H1 (cell line): ENCODE data around the gene FAM81A. TPM values are rescaled to one million over a fixed set of nuclear protein-coding genes. Genes with fewer than 3 reads are reported as not detected.

Experiments used
- CTCF ChIA-PET: fragments of 300-600 bp; sonication (Branson Sonifier 250); formaldehyde crosslinking; loops from one replicate; lab custom pipeline; 2021; ENCODE audit not compliant: partially characterized antibody; lab: Charles Lee
- POLR2A ChIA-PET: fragments of 300-600 bp; sonication (Branson Sonifier 250); formaldehyde crosslinking; loops from one replicate; lab custom pipeline; 2021; ENCODE audit warnings: inconsistent platforms; ENCODE audit not compliant: partially characterized antibody; lab: Charles Lee
- DNase-seq, 2 experiments: peaks; one replicate each; pipeline versions ENCODE4 v3.0.0 to v3.0.0-alpha.2; 2010 to 2022; ENCODE audit warnings: low spot score in 2 of 2, low read depth in 1 of 2, mixed read lengths in 1 of 2
- FAIRE-seq: peaks from 2 replicates; lab custom pipeline; 2011; peaks lifted over from hg19 to GRCh38; lab: Jason Lieb, UNC
- H2AFZ ChIP-seq: 2 replicates; pipeline ENCODE4 v1.8.1; 2012; ENCODE audit warnings: low read length, inconsistent platforms
- H2AK5ac ChIP-seq: 2 replicates; pipeline ENCODE4 v1.6.1; 2013; ENCODE audit warnings: low read depth, low read length
- H2BK120ac ChIP-seq: replicated peaks from 2 replicates; pipeline ENCODE3; 2013; ENCODE audit warnings: low read depth, low read length, inconsistent platforms
- H2BK12ac ChIP-seq: 2 replicates; pipeline ENCODE4 v1.6.1; 2013; ENCODE audit warnings: low read depth, low read length
- H2BK15ac ChIP-seq: 2 replicates; pipeline ENCODE4 v1.6.1; 2013; ENCODE audit warnings: low read length
- H2BK20ac ChIP-seq: 2 replicates; pipeline ENCODE4 v1.6.1; 2013; ENCODE audit warnings: low read length
- H2BK5ac ChIP-seq: 2 replicates; pipeline ENCODE4 v1.6.1; 2013; ENCODE audit warnings: low read depth, low read length
- H3K14ac ChIP-seq: 2 replicates; pipeline ENCODE4 v1.6.1; 2013; ENCODE audit warnings: inconsistent platforms; ENCODE audit not compliant: insufficient read length
- H3K18ac ChIP-seq: 2 replicates; pipeline ENCODE4 v1.6.1; 2013; ENCODE audit warnings: low read length; ENCODE audit errors: extremely low read depth
- H3K23ac ChIP-seq: 2 replicates; pipeline ENCODE4 v1.6.1; 2013; ENCODE audit warnings: inconsistent platforms; ENCODE audit not compliant: insufficient read length
- H3K23me2 ChIP-seq: 2 replicates; pipeline ENCODE4 v1.6.1; 2013; ENCODE audit warnings: low read depth, low read length
- H3K27ac ChIP-seq: 2 replicates; pipeline ENCODE4 v1.6.1; 2011; ENCODE audit warnings: low read depth, low read length, inconsistent platforms
- H3K27me3 ChIP-seq, 4 experiments: replicated peaks in 1 of 4; 1 replicate in 1 of 4; 2 replicates in 3 of 4; pipeline versions ENCODE4 v1.6.1 to v1.8.1; 2011 to 2013; ENCODE audit warnings: low read length in 3 of 4, mild to moderate bottlenecking in 3 of 4, inconsistent platforms in 2 of 4, mixed read lengths in 2 of 4, moderate library complexity in 1 of 4; ENCODE audit not compliant: control insufficient read depth in 3 of 4, insufficient read depth in 3 of 4; ENCODE audit errors: extremely low read depth in 1 of 4
- H3K36me3 ChIP-seq, 4 experiments: 2 replicates each; pipeline versions ENCODE4 v1.6.1 to v1.8.1; 2011 to 2013; ENCODE audit warnings: mild to moderate bottlenecking in 4 of 4, low read length in 3 of 4, moderate library complexity in 2 of 4, control low read depth in 1 of 4, inconsistent platforms in 1 of 4; ENCODE audit not compliant: insufficient read depth in 4 of 4, control insufficient read depth in 2 of 4
- H3K4ac ChIP-seq: replicated peaks from 2 replicates; pipeline ENCODE3; 2013; ENCODE audit warnings: low read length, low read depth, mixed read lengths, inconsistent platforms; ENCODE audit not compliant: insufficient read length
- H3K4me1 ChIP-seq, 4 experiments: replicated peaks in 1 of 4; 1 replicate in 1 of 4; 2 replicates in 3 of 4; pipeline versions ENCODE4 v1.6.1 to v1.8.1; 2011 to 2013; ENCODE audit warnings: low read length in 3 of 4, inconsistent platforms in 2 of 4, mixed read lengths in 1 of 4; ENCODE audit not compliant: insufficient read depth in 4 of 4, control insufficient read depth in 3 of 4
- H3K4me2 ChIP-seq, 2 experiments: 2 replicates each; pipeline versions ENCODE4 v1.6.1 to v1.8.1; 2011 to 2013; ENCODE audit warnings: low read depth in 2 of 2, low read length in 2 of 2, control low read depth in 1 of 2, inconsistent platforms in 1 of 2, mild to moderate bottlenecking in 1 of 2; ENCODE audit not compliant: insufficient read depth in 1 of 2
- H3K4me3 ChIP-seq, 4 experiments: fragments of 200-600, 300-600 bp in 1 of 4; sonication (generic), shearing (Covaris generic), sonication (Bioruptor Twin) in 1 of 4; 2 replicates each; pipeline versions ENCODE4 v1.5.1 to v1.8.1; 2011 to 2016; ENCODE audit warnings: low read length in 4 of 4, low read depth in 3 of 4, control low read depth in 2 of 4, inconsistent platforms in 2 of 4, mild to moderate bottlenecking in 2 of 4, mixed read lengths in 1 of 4, moderate library complexity in 1 of 4; ENCODE audit not compliant: insufficient read depth in 2 of 4; ENCODE audit errors: extremely low read depth in 1 of 4
- H3K56ac ChIP-seq: replicated peaks from 2 replicates; pipeline ENCODE3; 2013; ENCODE audit warnings: low read depth, mild to moderate bottlenecking, mixed read lengths, low read length, inconsistent platforms; ENCODE audit not compliant: insufficient read length
- H3K79me1 ChIP-seq: 2 replicates; pipeline ENCODE4 v1.6.1; 2013; ENCODE audit warnings: low read depth, low read length, control low read depth
- H3K79me2 ChIP-seq, 2 experiments: 2 replicates each; pipeline versions ENCODE4 v1.6.1 to v1.8.1; 2012 to 2013; ENCODE audit warnings: low read length in 2 of 2, mild to moderate bottlenecking in 2 of 2, inconsistent platforms in 1 of 2; ENCODE audit not compliant: insufficient read depth in 2 of 2, control insufficient read depth in 1 of 2
- H3K9ac ChIP-seq, 4 experiments: replicated peaks in 1 of 4; 1 replicate in 1 of 4; 2 replicates in 3 of 4; pipeline versions ENCODE4 v1.6.1 to v1.8.1; 2011 to 2013; ENCODE audit warnings: low read depth in 3 of 4, low read length in 3 of 4, control low read depth in 2 of 4, mild to moderate bottlenecking in 2 of 4, moderate library complexity in 2 of 4, inconsistent platforms in 1 of 4; ENCODE audit errors: extremely low read depth in 1 of 4
- H3K9me3 ChIP-seq, 2 experiments: 2 replicates each; pipeline versions ENCODE4 v1.6.1 to v1.8.1; 2012 to 2013; ENCODE audit warnings: mild to moderate bottlenecking in 2 of 2, moderate library complexity in 2 of 2, control low read depth in 1 of 2, inconsistent platforms in 1 of 2, low read depth in 1 of 2, low read length in 1 of 2, mixed read lengths in 1 of 2; ENCODE audit not compliant: insufficient read depth in 2 of 2
- H4K20me1 ChIP-seq, 2 experiments: replicated peaks in 1 of 2; 2 replicates each; pipeline versions ENCODE3 to v1.8.1; 2011 to 2013; ENCODE audit warnings: inconsistent platforms in 2 of 2, low read length in 2 of 2, mild to moderate bottlenecking in 1 of 2; ENCODE audit not compliant: insufficient read depth in 2 of 2, control insufficient read depth in 1 of 2
- H4K5ac ChIP-seq: 2 replicates; pipeline ENCODE4 v1.6.1; 2013; ENCODE audit warnings: low read length, low read depth, mixed read lengths, inconsistent platforms; ENCODE audit not compliant: insufficient read length
- H4K8ac ChIP-seq: 2 replicates; pipeline ENCODE4 v1.8.0; 2013; ENCODE audit warnings: mild to moderate bottlenecking, moderate library complexity, low read length, inconsistent platforms; ENCODE audit not compliant: insufficient read depth; ENCODE audit errors: extremely low read depth
- H4K91ac ChIP-seq: replicated peaks from 2 replicates; pipeline ENCODE3; 2013; ENCODE audit warnings: low read length, mixed read lengths, inconsistent platforms; ENCODE audit not compliant: insufficient read length
- GABPA ChIP-seq: IDR thresholded peaks from 2 replicates; pipeline ENCODE4 v1.6.1; 2011; ENCODE audit warnings: mild to moderate bottlenecking, low read length, moderate library complexity, borderline replicate concordance; ENCODE audit not compliant: insufficient read depth
- WGBS, 2 experiments: shearing (Covaris generic) in 1 of 2; methylation state at CpG; one replicate each; pipeline versions ENCODE4 v1.1.6 to v1.1.7; 2013 to 2015; ENCODE audit warnings: low lambda C conversion rate in 2 of 2, mixed read lengths in 2 of 2, inconsistent platforms in 1 of 2, low coverage in 1 of 2, missing lambda C conversion rate in 1 of 2; ENCODE audit not compliant: insufficient replicate concordance in 2 of 2, insufficient coverage in 1 of 2, insufficient read length in 1 of 2; ENCODE audit errors: extremely low coverage in 1 of 2, missing lambda C conversion rate in 1 of 2; 5-methylcytosine and 5-hydroxymethylcytosine counted together
- polyA plus RNA-seq, 7 experiments: library from polyadenylated mRNA; depleted of rRNA in 3 of 7; stranded (reverse) in 5 of 7; unstranded in 2 of 7; fragments of >200 nt in 5 of 7; fragments of 200-250 nt in 2 of 7; gene quantifications; 1 replicate in 5 of 7; 2 replicates in 1 of 7; 4 replicates in 1 of 7; pipeline versions ENCODE4 v1.2.1 to v1.2.3, GENCODE V29; 2011 to 2013; ENCODE audit warnings: missing spikeins in 2 of 7, mixed read lengths in 2 of 7
- total RNA-seq: library from RNA; stranded (reverse); fragmentation: NEBNext Ultra II Directional; extraction: Animal tissue kit (Norgen Biotek cat#: 25700); gene quantifications from 2 replicates; pipeline ENCODE4 v1.2.1, GENCODE V29; 2021

FAM81A gene
- total and polyA plus RNA-seq, 2 of the 8 experiments (the other 6 are each of a cell fraction or from before 2014, with no cell fraction given): 0.56 to 3.0 TPM

DNA sequence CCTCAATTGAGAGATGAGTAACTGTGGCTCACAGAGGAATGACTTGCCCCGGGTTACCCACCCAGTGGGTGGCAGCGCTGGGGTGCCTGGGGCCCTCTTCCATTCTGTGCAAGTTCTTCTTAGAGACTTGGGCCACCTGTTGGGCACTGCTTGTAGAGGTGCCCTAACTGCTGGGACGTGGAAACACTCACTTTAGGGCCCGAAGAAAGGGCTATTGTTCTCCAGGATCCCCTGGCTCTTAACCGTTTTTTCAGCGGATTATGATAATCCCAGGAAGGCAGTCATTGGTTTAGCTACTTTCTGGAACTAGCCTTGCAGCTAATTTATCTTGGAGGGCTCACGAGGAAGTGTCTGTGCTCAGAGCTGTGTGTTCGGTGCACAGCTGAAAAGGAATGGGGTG is 107.6 kb downstream of the FAM81A start:
- H2BK15ac ChIP-seq: no peak overlapping the region
- H3K27ac ChIP-seq: no peak overlapping the region
- H3K27me3 ChIP-seq: peaks cover 0 to 30% (median 18%) of the 10 kb centered on the region in 4 experiments; a peak in 5 of 7 replicates
- no peak overlapping the region for H4K91ac ChIP-seq
- no peak overlapping the region for H2AK5ac ChIP-seq
- no peak overlapping the region for H3K56ac ChIP-seq
- POLR2A ChIA-PET: no interaction called here
- peaks cover 0 to 9% (median 4%) of the 10 kb centered on the region in 4 experiments; a peak in 3 of 7 replicates for H3K4me1 ChIP-seq
- no peaks in the 10 kb centered on the region for H3K79me1 ChIP-seq
- no peaks in the 10 kb centered on the region for H3K79me2 ChIP-seq
- no peak overlapping the region for H2BK5ac ChIP-seq
- no peaks in the 10 kb centered on the region for H3K36me3 ChIP-seq
- no peak overlapping the region for H4K5ac ChIP-seq
- no peak overlapping the region for H2BK12ac ChIP-seq
- FAIRE-seq (no peak), DNase-seq (no peak)
- no peak overlapping the region for H3K23ac ChIP-seq
- H2BK20ac ChIP-seq: no peak overlapping the region
- CTCF ChIA-PET: interaction anchor here (0.9 to 2.5 kb wide), 2 partner anchors 13 to 15 kb away, joined by 3 to 5 read pairs; no protein-coding TSS in a partner anchor
- peaks cover 0 to 6% of the 10 kb centered on the region in 2 experiments; a peak in 3 of 4 replicates for H3K9me3 ChIP-seq
- H4K20me1 ChIP-seq: no peaks in the 10 kb centered on the region
- H3K4me3 ChIP-seq: no peak overlapping the region
- H3K4me2 ChIP-seq: no peak overlapping the region
- no peak overlapping the region for H3K14ac ChIP-seq
- H2BK120ac ChIP-seq: no peak overlapping the region
- no peak for TF ChIP-seq GABPA
- no peak overlapping the region for H3K9ac ChIP-seq
- no peak overlapping the region for H3K18ac ChIP-seq
- H3K4ac ChIP-seq: no peak overlapping the region
- H4K8ac ChIP-seq: no peak overlapping the region
- H2AFZ ChIP-seq: no peak overlapping the region
- WGBS, 2 experiments: 66% methylated on average over 8 of the region's 8 CpGs; no CpG with 5 or more reads in 1 of the 2 experiments
- H3K23me2 ChIP-seq: 0 out of 2 replicates have a peak, but pooled peaks cover 3% of the 10 kb centered on the region
